HepG2 (cell line): ENCODE results near the gene NAA35. TPM values are rescaled to one million over a fixed set of nuclear protein-coding genes. Genes with fewer than 3 reads are reported as not detected.

Experiments
- ATAC-seq: fragments of 200-7000 bp; cut with Tn5 transposase; 3 replicates; pipeline ENCODE4 v1.9.1; 2020; ENCODE audit warnings: mild to moderate bottlenecking, moderate library complexity
- BruUV-seq: library from RNA; stranded (reverse); fragments of 400-500 nt; replicated peaks from 2 replicates; lab custom pipeline; 2021; lab: Mats Ljungman, UMichigan
- CTCF ChIA-PET: fragments of 300-600 bp; formaldehyde crosslinking; extraction: SDS; loops from one replicate; lab custom pipeline; 2021; ENCODE audit warnings: low total read pairs, inconsistent platforms, low intra/inter-chr PET ratio; lab: Yijun Ruan, JAX
- POLR2A ChIA-PET: fragments of 350-600 bp; sonication (Branson Sonifier 250); formaldehyde crosslinking; loops from one replicate; lab custom pipeline; 2020; ENCODE audit warnings: antibody characterized with exemption, inconsistent platforms; lab: Yijun Ruan, JAX
- DNase-seq: peaks from one replicate; pipeline ENCODE4 v3.0.0-alpha.2; 2015; ENCODE audit warnings: low spot score
- FAIRE-seq: peaks from 3 replicates; lab custom pipeline; 2011; peaks lifted over from hg19 to GRCh38; lab: Jason Lieb, UNC
- H2AFZ ChIP-seq: one replicate; pipeline ENCODE4 v1.6.1; 2011; ENCODE audit warnings: low read length, inconsistent platforms
- H3K27ac ChIP-seq: fragments of 300-600 bp; 3 replicates; pipeline ENCODE4 v1.8.0; 2011; ENCODE audit warnings: mixed run types, mild to moderate bottlenecking, mixed read lengths, low read length, inconsistent platforms; ENCODE audit not compliant: insufficient read depth; ENCODE audit errors: extremely low read length
- H3K27me3 ChIP-seq, 2 experiments: fragments of 200-600 bp in 1 of 2; 2 replicates in 1 of 2; 3 replicates in 1 of 2; pipeline versions ENCODE4 v1.6.0 to v1.8.0; 2011; ENCODE audit warnings: low read length in 2 of 2, mild to moderate bottlenecking in 2 of 2, moderate library complexity in 2 of 2, inconsistent platforms in 1 of 2; ENCODE audit not compliant: insufficient read depth in 2 of 2, control insufficient read depth in 1 of 2
- H3K36me3 ChIP-seq, 2 experiments: fragments of 200-600 bp in 1 of 2; replicated peaks in 1 of 2; 2 replicates in 1 of 2; 3 replicates in 1 of 2; pipeline versions ENCODE4 v1.5.1 to v1.8.0; 2011; ENCODE audit warnings: low read length in 2 of 2, inconsistent platforms in 1 of 2; ENCODE audit not compliant: insufficient read depth in 2 of 2, control insufficient read depth in 1 of 2
- H3K4me1 ChIP-seq: 2 replicates; pipeline ENCODE4 v1.5.1; 2012; ENCODE audit warnings: low read length, inconsistent platforms; ENCODE audit not compliant: insufficient read depth
- H3K4me2 ChIP-seq: 2 replicates; pipeline ENCODE4 v1.6.0; 2011; ENCODE audit warnings: low read depth, low read length, inconsistent platforms
- H3K4me3 ChIP-seq, 3 experiments: fragments of 200-600 bp in 1 of 3; sonication (generic), shearing (Covaris generic) in 1 of 3; replicated peaks in 1 of 3; 2 replicates each; pipeline ENCODE4 v1.5.1; 2011 to 2016; ENCODE audit warnings: low read length in 3 of 3, inconsistent platforms in 2 of 3, low read depth in 2 of 3, mild to moderate bottlenecking in 2 of 3, control low read depth in 1 of 3, mixed read lengths in 1 of 3; ENCODE audit not compliant: insufficient read depth in 1 of 3
- H3K79me2 ChIP-seq: one replicate; pipeline ENCODE4 v1.6.1; 2011; ENCODE audit warnings: low read length, inconsistent platforms; ENCODE audit not compliant: insufficient read depth
- H3K9ac ChIP-seq: 2 replicates; pipeline ENCODE4 v1.6.0; 2011; ENCODE audit warnings: mild to moderate bottlenecking, low read depth, low read length, inconsistent platforms; ENCODE audit not compliant: insufficient read depth
- H3K9me3 ChIP-seq: 2 replicates; pipeline ENCODE4 v1.5.1; 2012; ENCODE audit warnings: mild to moderate bottlenecking, low read length
- H4K20me1 ChIP-seq: 2 replicates; pipeline ENCODE4 v1.6.0; 2011; ENCODE audit warnings: inconsistent platforms, mild to moderate bottlenecking, low read length, moderate library complexity; ENCODE audit not compliant: insufficient read depth
- E2F5 ChIP-seq: sonication (generic); formaldehyde crosslinking; conservative IDR thresholded peaks from 2 replicates; pipeline ENCODE4 v1.4.0; 2020; ENCODE audit warnings: missing genetic modification reagents
- KDM2A ChIP-seq: sonication (generic); formaldehyde crosslinking; IDR thresholded peaks from 2 replicates; pipeline ENCODE4 v1.4.0; 2020; ENCODE audit warnings: low read depth, missing genetic modification reagents, borderline replicate concordance
- KLF9 ChIP-seq: IDR thresholded peaks from 2 replicates; pipeline ENCODE4 v1.6.1; 2016; ENCODE audit warnings: low read depth
- MAFF ChIP-seq: IDR thresholded peaks from 2 replicates; pipeline ENCODE4 v1.6.1; 2011; ENCODE audit warnings: low read depth, low read length, improper control_type of control experiment
- NR2F2 ChIP-seq: IDR thresholded peaks from 2 replicates; pipeline ENCODE4 v1.6.1; 2012; ENCODE audit warnings: low read depth, inconsistent platforms, borderline replicate concordance
- PAF1 ChIP-seq: IDR thresholded peaks from 2 replicates; pipeline ENCODE4 v1.6.1; 2016; ENCODE audit warnings: missing genetic modification reagents, missing compliant biosample characterization
- RBM39 ChIP-seq: fragments of 200-400 bp; formaldehyde crosslinking; IDR thresholded peaks from one replicate; pipeline ENCODE4 v1.6.1; 2018; ENCODE audit warnings: antibody characterized with exemption, mild to moderate bottlenecking, low read depth, low read length; ENCODE audit not compliant: poor library complexity, severe bottlenecking
- SATB2 ChIP-seq: sonication (generic); formaldehyde crosslinking; IDR thresholded peaks from 2 replicates; pipeline ENCODE4 v1.5.0; 2020; ENCODE audit warnings: missing genetic modification reagents
- TGIF2 ChIP-seq: IDR thresholded peaks from 2 replicates; pipeline ENCODE4 v1.6.1; 2016; ENCODE audit warnings: control low read depth, missing compliant biosample characterization
- UBTF ChIP-seq: sonication (generic); formaldehyde crosslinking; IDR thresholded peaks from 2 replicates; pipeline ENCODE4 v1.4.0; 2020; ENCODE audit warnings: mild to moderate bottlenecking, missing genetic modification reagents
- ZEB1 ChIP-seq: IDR thresholded peaks from 2 replicates; pipeline ENCODE4 v1.6.1; 2012; ENCODE audit warnings: mild to moderate bottlenecking, low read depth, inconsistent platforms; ENCODE audit not compliant: insufficient replicate concordance
- ZUFSP ChIP-seq: sonication (generic); formaldehyde crosslinking; IDR thresholded peaks from 2 replicates; pipeline ENCODE4 v1.9.0; 2021; ENCODE audit warnings: missing genetic modification reagents, mild to moderate bottlenecking, borderline replicate concordance
- WGBS: methylation state at CpG from one replicate; pipeline ENCODE4 v1.1.6; 2017; ENCODE audit warnings: low lambda C conversion rate; 5-methylcytosine and 5-hydroxymethylcytosine counted together
- in situ Hi-C: cut with HindIII; loops from 2 replicates; pipeline ENCODE4 v1.10.0; 2017; ENCODE audit warnings: low pct_unique_long_range_greater_than_20kb; ENCODE audit not compliant: extremely low pct_ligation_motif_present
- intact Hi-C: fragments of 100-400 bp; cut with micrococcal nuclease; formaldehyde crosslinking; loops from one replicate; pipeline ENCODE4 v1.10.0; 2022; ENCODE audit not compliant: unreplicated experiment
- polyA plus RNA-seq, 8 experiments: library from polyadenylated mRNA; depleted of rRNA in 3 of 8; stranded (reverse) in 7 of 8; unstranded in 1 of 8; fragments of >200 nt; fragmentation: Illumina TruSeq in 4 of 8; extraction: Trizol in 4 of 8; gene quantifications; 2 replicates each; pipeline versions ENCODE4 v1.2.1 to v1.2.3, GENCODE V29; 2011 to 2016; ENCODE audit warnings: low read depth in 4 of 8, missing spikeins in 1 of 8, mixed read lengths in 1 of 8; ENCODE audit not compliant: insufficient read depth in 1 of 8
- total RNA-seq, 5 experiments: library from RNA; depleted of rRNA; stranded (reverse); fragments of >200 nt; fragmentation: Illumina TruSeq; extraction: Trizol; gene quantifications; 2 replicates each; pipeline ENCODE4 v1.2.3, GENCODE V29; 2016; ENCODE audit warnings: low read depth in 1 of 5

Gene NAA35
- total and polyA plus RNA-seq, 2 of the 13 experiments (the other 11 are each of a cell fraction or from before 2014, with no cell fraction given) = 21.6 to 28.9 TPM

GRCh38 chr9:85984457-85984856 is 43.5 kb downstream of the NAA35 start:
- Histone ChIP-seq H3K9ac (no peak overlapping the region), H3K4me3 (no peak overlapping the region), H4K20me1 (no peaks in the 10 kb centered on the region), H3K4me1 (no peaks in the 10 kb centered on the region), H3K9me3 (no peaks in the 10 kb centered on the region), H3K4me2 (no peak overlapping the region), H3K79me2 (no peaks in the 10 kb centered on the region)
- BruUV-seq = no TSS peak
- intact Hi-C loops = no loop called here
- CTCF ChIA-PET = no interaction called here
- ATAC-seq = no peak
- POLR2A ChIA-PET = no interaction called here
- no peak for FAIRE-seq
- WGBS = 100% methylated on average over 2 of the region's 2 CpGs
- TF ChIP-seq KDM2A (CRISPR knock-in tag) (no peak), UBTF (CRISPR knock-in tag) (no peak), PAF1 (no peak), ZUFSP (no peak), ZEB1 (no peak), MAFF (no peak), RBM39 (no peak), NR2F2 (no peak), KLF9 (CRISPR knock-in tag) (no peak), SATB2 (CRISPR knock-in tag) (no peak), TGIF2 (CRISPR knock-in tag) (no peak), E2F5 (CRISPR knock-in tag) (no peak)
- TF ChIP-seq, all 625 proteins: peak for 0
- DNase-seq = no peak
- Histone ChIP-seq H3K36me3 (peaks cover 8 to 48% of the 10 kb centered on the region in 2 experiments), H3K27me3 (no peaks in the 10 kb centered on the region), H2AFZ (no peak overlapping the region), H3K27ac (no peak overlapping the region)
- in situ Hi-C loops = no loop called here
